Stimulated activated CD4-positive, alpha-beta T cell treated with anti-CD3 and anti-CD28 coated beads, Interleukin-1b, Interleukin-23, amount 100 ng/mL, for 48 hours (primary cell): ENCODE results near the gene SUMO3.
A peak's percentile ranks its signal among the peaks of the same experiment; 100 is the strongest.

ENCODE experiments used
- DNase-seq: peaks from one replicate; pipeline ENCODE4 v3.0.0-alpha.2; 2020

Gene SUMO3

GRCh38 chr21:44801468-44802395, 16.1 kb downstream of the SUMO3 start, which contains the start of gene UBE2G2:
TSS of gene UBE2G2 (minus strand) at chr21:44801820. CDS start at chr21:44801748, 72 bp downstream.
- DNase-seq: peak; percentile 83

DNA sequence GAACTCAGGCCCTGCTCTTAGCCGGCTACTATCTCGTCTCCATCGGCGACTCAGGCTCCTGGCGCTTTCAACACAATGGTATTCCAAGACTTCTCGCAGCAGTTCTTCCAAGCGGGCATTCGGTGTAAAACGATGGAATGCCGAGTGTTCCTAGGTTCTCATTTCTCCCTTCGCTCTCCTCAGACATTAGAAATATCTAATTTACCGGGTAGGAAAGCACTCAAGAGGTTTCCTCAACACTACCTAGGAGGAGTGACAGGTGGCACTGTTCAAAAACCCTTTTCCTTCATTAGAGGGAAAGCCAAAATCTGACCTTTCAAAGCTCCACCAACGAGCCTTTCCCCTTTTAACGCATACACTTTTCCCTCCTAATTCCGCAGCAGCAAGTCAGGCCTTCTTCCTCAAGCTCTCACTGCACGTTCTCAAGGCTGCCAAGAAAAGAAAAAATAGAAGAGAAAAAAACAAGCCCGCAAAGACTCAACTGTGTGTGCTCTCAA, 16.8 kb downstream of the SUMO3 start:
- DNase-seq: no peak

GRCh38 chr21:44800103-44800502, 17.8 kb downstream of the SUMO3 start:
- no peak for DNase-seq

- DNase-seq: no peak
Measured at GRCh38 chr21:44799646-44800045, 18.2 kb downstream of the SUMO3 start.

GRCh38 chr21:44797775-44798174, 20.1 kb downstream of the SUMO3 start:
- no peak for DNase-seq

GRCh38 chr21:44795342-44795741, 22.5 kb downstream of the SUMO3 start:
- DNase-seq: no peak

DNA sequence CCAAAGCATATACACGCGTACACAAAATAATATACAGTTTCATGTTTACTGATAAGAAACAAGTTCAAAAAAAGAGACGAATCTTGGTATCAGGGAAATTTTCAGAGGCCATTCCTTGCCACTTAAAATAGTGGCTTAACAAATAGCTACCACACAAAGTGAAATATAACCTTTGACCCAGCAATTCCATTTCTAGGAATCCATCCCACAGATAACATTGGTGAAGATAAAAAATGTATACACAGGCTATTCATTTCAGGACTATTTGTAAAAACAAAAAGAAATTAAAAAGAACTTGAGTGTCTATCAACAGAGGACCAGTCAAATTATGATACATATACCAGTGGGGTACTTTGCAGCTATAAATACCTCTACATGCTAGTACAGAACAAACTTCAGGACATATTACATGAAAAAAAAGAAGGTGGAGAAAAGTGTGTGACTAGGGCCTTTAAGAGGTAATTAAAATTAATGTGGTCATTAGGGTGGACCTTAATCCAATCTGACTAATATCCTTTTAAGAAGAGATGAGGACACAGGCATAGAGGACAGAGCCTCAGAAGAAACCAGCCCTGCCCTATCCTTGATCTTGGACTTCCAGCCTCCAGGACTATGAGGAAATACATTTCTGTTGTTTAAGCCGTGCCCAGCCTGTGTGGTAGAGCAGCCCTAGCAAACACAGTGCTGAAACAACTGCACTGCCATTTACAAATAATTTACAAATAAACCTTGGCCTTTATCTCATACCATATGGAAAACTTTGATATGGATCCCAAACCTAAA, 24.1 kb downstream of the SUMO3 start:
- no peak for DNase-seq

GRCh38 chr21:44792702-44793591, 24.9 kb downstream of the SUMO3 start:
- DNase-seq: peak; percentile 41

DNA sequence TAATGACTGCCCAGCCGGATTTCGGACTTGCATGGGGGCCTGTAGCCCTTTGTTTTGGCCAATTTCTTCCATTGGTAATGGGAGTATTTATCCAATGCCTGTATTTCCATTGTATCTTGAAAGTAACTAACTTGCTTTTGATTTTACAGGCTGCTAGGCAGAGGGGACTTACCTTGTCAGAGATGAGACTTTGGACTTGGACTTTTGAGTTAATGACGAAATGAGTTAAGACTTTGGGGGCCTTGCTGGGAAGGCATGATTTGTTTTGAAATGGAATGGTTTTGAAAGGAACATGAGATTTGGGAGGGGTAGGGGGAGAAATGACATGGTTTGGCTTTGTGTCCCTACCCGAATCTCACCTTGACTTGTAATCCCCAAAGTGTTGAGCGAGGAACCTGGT, 25.9 kb downstream of the SUMO3 start:
- DNase-seq: no peak

DNA sequence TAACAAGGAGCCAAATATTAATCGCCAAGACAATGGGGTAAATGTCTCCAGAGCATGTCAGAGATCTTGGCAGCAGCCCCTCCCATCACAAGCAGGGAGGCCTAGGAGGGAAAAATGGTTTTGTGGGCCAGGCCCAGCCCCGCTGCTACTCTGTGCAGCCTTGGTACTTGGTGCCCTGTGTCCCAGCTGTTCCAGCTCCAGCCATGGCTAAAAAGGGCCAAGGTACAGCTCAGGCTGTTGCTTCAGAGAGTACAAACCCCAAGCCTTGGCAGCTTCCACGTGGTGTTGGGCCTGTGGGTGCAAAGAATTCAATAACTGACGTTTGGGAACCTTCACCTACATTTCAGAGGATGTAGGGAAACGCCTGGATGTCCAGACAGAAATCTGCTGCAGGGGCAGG, 26.6 kb downstream of the SUMO3 start:
- no peak for DNase-seq

GRCh38 chr21:44790368-44790767, 27.5 kb downstream of the SUMO3 start:
- no peak for DNase-seq

DNA sequence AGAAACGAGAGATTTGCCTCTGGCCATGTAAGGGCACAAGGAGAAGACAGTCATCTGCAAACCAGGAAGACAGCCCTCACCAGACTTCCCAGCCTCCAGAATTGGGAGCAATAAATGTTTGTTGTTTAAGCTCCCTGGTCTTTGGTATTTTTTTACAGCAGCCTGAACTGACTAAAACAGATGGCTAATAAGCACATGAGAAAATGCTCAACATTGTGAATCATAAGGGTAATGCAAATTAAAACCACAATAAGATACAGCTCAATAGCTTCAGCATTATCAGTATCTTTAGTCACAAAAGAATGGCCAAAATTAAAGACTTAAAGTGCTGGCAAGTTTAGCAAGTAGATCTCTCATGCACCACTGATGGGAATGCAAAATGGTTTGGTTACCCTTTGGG, 28.0 kb downstream of the SUMO3 start:
- DNase-seq: no peak

DNA sequence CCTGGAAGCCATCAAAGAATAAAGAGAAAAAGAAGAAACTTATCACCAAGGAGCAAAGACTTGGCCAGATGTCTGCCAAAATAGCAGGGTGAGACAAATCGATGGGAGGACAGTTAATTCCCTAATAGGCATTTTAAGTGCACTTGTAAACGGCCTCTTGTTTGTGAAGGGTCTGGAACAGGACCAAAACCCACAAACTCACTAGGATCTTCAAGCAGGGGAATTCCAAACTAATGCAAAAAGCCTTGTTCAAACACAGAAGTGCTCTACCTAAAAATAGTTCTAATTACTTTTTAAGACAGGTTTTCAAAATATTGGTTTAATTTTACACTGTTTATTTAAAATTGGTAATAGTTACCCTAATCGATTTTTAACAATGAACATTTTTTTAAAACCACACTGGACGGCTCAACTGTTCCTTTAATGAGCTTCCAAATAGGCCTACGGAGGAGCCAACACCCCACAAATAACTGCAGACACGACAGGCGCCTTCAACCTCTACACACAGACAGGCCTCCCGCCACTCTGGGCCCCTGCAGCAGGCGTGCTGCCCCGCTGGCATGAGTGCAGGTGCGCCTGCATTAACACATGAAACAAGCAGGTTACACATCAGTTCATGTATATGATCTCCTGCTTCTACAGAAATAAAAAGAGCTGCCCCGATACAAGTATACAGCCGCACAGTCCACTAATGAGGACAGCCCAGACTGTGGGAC, 32.1 kb downstream of the SUMO3 start:
- no peak for DNase-seq

GRCh38 chr21:44784810-44785209, 33.1 kb downstream of the SUMO3 start:
- DNase-seq: no peak

DNA sequence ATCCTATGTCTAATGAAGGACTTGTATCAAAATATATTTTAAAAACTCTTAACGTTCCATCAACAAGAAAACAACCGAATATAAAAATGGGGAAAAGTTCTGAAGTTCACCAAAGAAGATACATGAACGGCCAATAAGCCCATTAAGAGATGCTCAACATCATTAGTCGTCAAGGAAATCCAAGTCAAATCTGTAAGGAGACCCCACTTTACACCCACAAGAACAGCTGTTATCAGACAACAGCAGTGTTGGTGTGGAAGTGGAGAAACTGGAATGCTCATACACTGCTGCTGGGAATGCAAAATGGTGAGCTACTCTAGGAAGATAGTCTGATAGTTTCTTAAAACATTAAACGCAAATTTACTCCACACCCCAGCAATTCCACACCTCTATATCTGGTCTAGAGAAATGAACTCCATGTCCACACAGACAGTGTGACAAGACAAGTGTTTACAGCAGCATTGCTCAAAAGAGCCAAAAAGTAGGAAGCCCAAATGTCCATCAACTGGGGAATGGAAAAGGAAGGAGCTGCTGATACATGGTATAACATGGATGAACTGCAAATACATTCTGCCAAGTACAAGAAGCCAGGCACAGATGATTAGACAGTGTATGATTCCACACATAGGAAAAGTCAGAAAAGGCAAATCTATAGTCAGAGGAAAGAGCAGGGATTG, 34.7 kb downstream of the SUMO3 start:
- DNase-seq: no peak

- DNase-seq: no peak
Measured at GRCh38 chr21:44780767-44781459, 36.9 kb downstream of the SUMO3 start.

- no peak for DNase-seq
Measured at GRCh38 chr21:44780137-44780502, 37.7 kb downstream of the SUMO3 start.

DNA sequence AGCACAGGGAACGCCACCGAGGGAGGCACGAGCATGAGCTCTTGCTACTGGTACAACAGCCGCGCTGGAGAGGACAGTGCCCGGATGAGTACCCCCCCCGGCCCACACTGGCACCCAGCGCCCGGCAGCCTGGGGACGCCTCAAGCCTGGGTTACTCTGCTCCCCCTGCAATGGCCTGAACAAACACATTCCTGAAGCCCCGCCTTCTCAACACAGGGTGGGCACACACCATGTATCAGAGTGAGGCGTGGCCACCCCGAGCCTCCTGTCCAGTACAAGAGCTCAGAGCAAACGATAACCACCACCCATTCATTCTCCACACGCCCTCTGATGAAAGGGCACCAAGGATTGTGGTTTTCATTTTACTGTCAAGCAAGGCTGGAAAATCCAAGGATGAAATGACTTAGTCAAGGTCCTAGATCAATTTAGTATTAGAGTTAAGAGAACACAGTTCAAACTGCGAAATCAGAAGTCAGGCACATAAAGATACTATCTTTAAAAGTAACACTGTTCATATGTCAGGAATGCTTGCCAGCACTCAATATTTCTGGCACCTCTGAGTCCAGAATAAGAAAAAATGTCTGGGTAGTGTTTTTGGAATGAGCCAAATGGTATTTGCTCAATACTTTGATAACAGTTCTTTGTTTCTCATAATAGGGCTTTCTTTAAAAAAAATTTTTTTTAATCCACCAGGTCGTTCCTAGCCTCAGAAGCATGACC, 38.3 kb downstream of the SUMO3 start:
- no peak for DNase-seq

- no peak for DNase-seq
Measured at GRCh38 chr21:44778983-44779382, 38.9 kb downstream of the SUMO3 start.

GRCh38 chr21:44778499-44778911, 39.4 kb downstream of the SUMO3 start:
- DNase-seq: no peak
